Measurements from ENCODE around the gene SOX18.

SOX18 gene

GRCh38 chr20:64023361-64024140 lies 25.9 kb downstream of the SOX18 start:
- no peak overlapping the region for H3K4me3 ChIP-seq (ENCODE audit: low read depth, low read length)
- no peak for TF ChIP-seq CTCF (IDR thresholded peaks at IDR 0.05; ENCODE audit: insufficient read depth, low read depth, low read length, missing control alignments)
- DNase-seq (ENCODE audit: low read depth) = no peak

- TF ChIP-seq CTCF (IDR thresholded peaks at IDR 0.05; ENCODE audit: insufficient read depth, low read depth, low read length, missing control alignments) = no peak
- DNase-seq (ENCODE audit: low read depth) = no peak
- no peak overlapping the region for H3K4me3 ChIP-seq (ENCODE audit: low read depth, low read length)
These were observed 26.6 kb downstream of the SOX18 start for GRCh38 chr20:64022671-64023360.

- no peak for TF ChIP-seq CTCF (IDR thresholded peaks at IDR 0.05; ENCODE audit: insufficient read depth, low read depth, low read length, missing control alignments)
- DNase-seq (ENCODE audit: low read depth) = no peak
- H3K4me3 ChIP-seq (ENCODE audit: low read depth, low read length) = no peak overlapping the region
These were observed 28.1 kb downstream of the SOX18 start for GRCh38 chr20:64021124-64021975.

- DNase-seq (ENCODE audit: low read depth) = no peak
- no peak overlapping the region for H3K4me3 ChIP-seq (ENCODE audit: low read depth, low read length)
- TF ChIP-seq CTCF (IDR thresholded peaks at IDR 0.05; ENCODE audit: insufficient read depth, low read depth, low read length, missing control alignments) = no peak
These were observed 33.8 kb downstream of the SOX18 start for GRCh38 chr20:64015635-64016034.

GRCh38 chr20:64012385-64013154 lies 36.9 kb downstream of the SOX18 start:
- DNase-seq (ENCODE audit: low read depth) = peak; percentile 66
- peak overlapping the region; percentile 36 for H3K4me3 ChIP-seq (ENCODE audit: low read depth, low read length)

- peak overlapping the region; percentile 10 for H3K4me3 ChIP-seq (ENCODE audit: low read depth, low read length)
- no peak for TF ChIP-seq CTCF (IDR thresholded peaks at IDR 0.05; ENCODE audit: insufficient read depth, low read depth, low read length, missing control alignments)
- DNase-seq (ENCODE audit: low read depth) = peak; percentile 80
These were observed 38.1 kb downstream of the SOX18 start for GRCh38 chr20:64011366-64011779.
